GM12878 (cell line): Measurements from ENCODE around the gene LSM5. TPM values are rescaled to one million over a fixed set of nuclear protein-coding genes. Genes with fewer than 3 reads are reported as not detected.

Source experiments
- BACH1 ChIP-seq: fragments of 450-650 bp; IDR thresholded peaks from 2 replicates; pipeline ENCODE4 v1.6.1; 2017; ENCODE audit warnings: mild to moderate bottlenecking, borderline replicate concordance
- BCL3 ChIP-seq: IDR thresholded peaks from 2 replicates; pipeline ENCODE4 v1.6.1; 2011; ENCODE audit warnings: borderline replicate concordance, low read depth, mild to moderate bottlenecking, moderate library complexity, low read length; ENCODE audit not compliant: insufficient read depth, poor library complexity, severe bottlenecking
- BRCA1 ChIP-seq: IDR thresholded peaks from 2 replicates; pipeline ENCODE4 v1.6.1; 2011; ENCODE audit warnings: low read depth, low read length, improper control_type of control experiment
- CBFB ChIP-seq: IDR thresholded peaks from 2 replicates; pipeline ENCODE4 v1.6.1; 2016; ENCODE audit warnings: antibody characterized with exemption, low read depth
- E2F8 ChIP-seq: fragments of 450-650 bp; IDR thresholded peaks from 2 replicates; pipeline ENCODE4 v1.6.1; 2018; ENCODE audit warnings: mild to moderate bottlenecking, low read depth, moderate library complexity; ENCODE audit not compliant: partially characterized antibody
- FOS ChIP-seq: IDR thresholded peaks from 3 replicates; pipeline ENCODE4 v1.6.1; 2011; ENCODE audit warnings: borderline replicate concordance; ENCODE audit not compliant: insufficient read length; ENCODE audit errors: extremely low read depth
- MYB ChIP-seq: fragments of 150-350 bp; IDR thresholded peaks from 2 replicates; pipeline ENCODE4 v1.6.1; 2014; ENCODE audit warnings: mild to moderate bottlenecking, low read depth, low read length, borderline replicate concordance
- NBN ChIP-seq: fragments of 450-650 bp; IDR thresholded peaks from 2 replicates; pipeline ENCODE4 v1.6.1; 2016
- NFIC ChIP-seq: IDR thresholded peaks from 2 replicates; pipeline ENCODE4 v1.6.1; 2012; ENCODE audit warnings: low read depth, mild to moderate bottlenecking, inconsistent platforms, low read length, moderate library complexity
- NFYB ChIP-seq: IDR thresholded peaks from 2 replicates; pipeline ENCODE4 v1.6.1; 2011; ENCODE audit warnings: low read depth, mild to moderate bottlenecking, low read length, improper control_type of control experiment, moderate library complexity; ENCODE audit not compliant: insufficient read depth
- NR2C2 ChIP-seq: IDR thresholded peaks from 2 replicates; pipeline ENCODE4 v1.6.1; 2011; ENCODE audit warnings: borderline replicate concordance, low read depth; ENCODE audit not compliant: control insufficient read depth, insufficient read length
- NR2F1 ChIP-seq: fragments of 450-650 bp; conservative IDR thresholded peaks from 2 replicates; pipeline ENCODE4 v1.6.1; 2017; ENCODE audit warnings: mild to moderate bottlenecking
- PAX5 ChIP-seq: IDR thresholded peaks from 2 replicates; pipeline ENCODE4 v1.6.1; 2011; ENCODE audit warnings: low read depth, low read length, borderline replicate concordance
- PML ChIP-seq: IDR thresholded peaks from 2 replicates; pipeline ENCODE4 v1.6.1; 2012; ENCODE audit warnings: low read length, inconsistent platforms
- POLR2A ChIP-seq: IDR thresholded peaks from 2 replicates; pipeline ENCODE4 v1.6.1; 2011; ENCODE audit warnings: low read depth, mild to moderate bottlenecking, low read length
- POLR2AphosphoS2 ChIP-seq: IDR thresholded peaks from 2 replicates; pipeline ENCODE4 v1.6.1; 2011; ENCODE audit warnings: low read depth, mild to moderate bottlenecking, low read length, improper control_type of control experiment, moderate library complexity
- SIN3A ChIP-seq: IDR thresholded peaks from 2 replicates; pipeline ENCODE4 v1.6.1; 2012; ENCODE audit warnings: low read depth, low read length, improper control_type of control experiment
- SMAD5 ChIP-seq: IDR thresholded peaks from 2 replicates; pipeline ENCODE4 v1.6.1; 2016; ENCODE audit warnings: antibody characterized with exemption, low read depth
- TARDBP ChIP-seq: IDR thresholded peaks from 2 replicates; pipeline ENCODE4 v1.6.1; 2016; ENCODE audit warnings: borderline replicate concordance
- YY1 ChIP-seq: IDR thresholded peaks from 2 replicates; pipeline ENCODE4 v1.6.1; 2011; ENCODE audit warnings: low read depth, mild to moderate bottlenecking, low read length
- ZNF207 ChIP-seq: fragments of 450-650 bp; IDR thresholded peaks from 2 replicates; pipeline ENCODE4 v1.6.1; 2014; ENCODE audit warnings: antibody characterized with exemption, mild to moderate bottlenecking, borderline replicate concordance
- polyA plus RNA-seq, 11 experiments: library from polyadenylated mRNA; depleted of rRNA in 4 of 11; unstranded in 6 of 11; stranded (reverse) in 5 of 11; fragments of >200 nt; fragmentation: Nextera tagmentation in 4 of 11; fragmentation: Illumina TruSeq in 1 of 11; extraction: Ambion mirVana in 4 of 11; extraction: Trizol in 1 of 11; gene quantifications; 1 replicate in 1 of 11; 2 replicates in 10 of 11; pipeline versions ENCODE4 v1.2.1 to v1.2.3, GENCODE V29; 2011 to 2016; ENCODE audit warnings: inconsistent platforms in 2 of 11, missing spikeins in 2 of 11, low read depth in 1 of 11
- total RNA-seq, 4 experiments: library from RNA; depleted of rRNA in 3 of 4; stranded (reverse); fragments of >200 nt in 3 of 4; fragmentation: Illumina TruSeq in 1 of 4; extraction: Trizol in 1 of 4; gene quantifications; 2 replicates each; pipeline versions ENCODE4 v1.2.1 to v1.2.3, GENCODE V29; 2013 to 2021
- TF ChIP-seq, protein P1 (sequence below): fragments of 450-650 bp; IDR thresholded peaks from 2 replicates; pipeline ENCODE4 v1.6.1; 2016; ENCODE audit warnings: mild to moderate bottlenecking
- TF ChIP-seq, protein P2 (sequence below): fragments of 450-650 bp; conservative IDR thresholded peaks from 2 replicates; pipeline ENCODE4 v1.6.1; 2017; ENCODE audit warnings: mild to moderate bottlenecking, moderate library complexity
- TF ChIP-seq, protein P3 (sequence below): IDR thresholded peaks from 2 replicates; pipeline ENCODE4 v1.6.1; 2012; ENCODE audit warnings: low read depth, low read length, improper control_type of control experiment

Gene LSM5
- total and polyA plus RNA-seq, 10 of the 15 experiments (the other 5 are each of a cell fraction or from before 2014, with no cell fraction given), result 29.4 to 538 (median 145) TPM

DNA sequence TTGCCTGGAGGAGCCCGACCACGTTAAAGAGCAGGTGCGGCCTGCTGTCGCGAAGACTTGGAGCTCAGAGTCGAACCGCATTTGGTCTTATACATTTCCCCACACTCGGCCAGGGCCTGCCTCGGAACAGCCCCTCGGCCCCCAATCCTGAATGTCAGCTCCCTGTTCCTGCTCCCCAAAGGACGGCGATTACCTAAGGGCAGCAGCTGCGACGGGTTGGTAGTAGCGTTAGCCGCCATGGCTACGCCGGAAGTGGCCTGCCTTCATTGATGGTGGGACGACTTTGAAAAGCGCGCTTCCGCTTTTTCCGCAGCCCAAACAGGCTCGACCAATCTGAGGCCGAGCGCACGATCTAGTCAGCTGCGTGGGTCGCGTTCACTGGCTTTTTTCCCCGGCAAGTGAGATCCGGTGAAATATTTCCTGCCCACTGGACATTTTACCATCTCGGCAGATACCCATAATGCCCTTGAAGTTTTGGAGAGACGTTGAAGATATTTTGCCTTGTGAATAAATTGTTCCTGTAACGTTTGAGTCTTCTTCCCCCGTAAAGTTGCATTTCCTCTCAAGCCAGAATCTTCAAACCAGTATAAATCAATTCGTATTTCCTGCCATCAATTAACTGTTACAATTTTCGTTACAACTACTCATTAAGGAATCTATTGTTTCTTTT is at the start of gene LSM5 (continued):
- peak; percentile 80 for TF ChIP-seq NBN
- TF ChIP-seq POLR2AphosphoS2, result peak; percentile 71; the same call in 1 of the 2 replicates
- peak; percentile 84 for TF ChIP-seq NR2C2
- no peak for TF ChIP-seq FOS
- peak; percentile 93 for TF ChIP-seq POLR2A
- TF ChIP-seq, protein P1, sequence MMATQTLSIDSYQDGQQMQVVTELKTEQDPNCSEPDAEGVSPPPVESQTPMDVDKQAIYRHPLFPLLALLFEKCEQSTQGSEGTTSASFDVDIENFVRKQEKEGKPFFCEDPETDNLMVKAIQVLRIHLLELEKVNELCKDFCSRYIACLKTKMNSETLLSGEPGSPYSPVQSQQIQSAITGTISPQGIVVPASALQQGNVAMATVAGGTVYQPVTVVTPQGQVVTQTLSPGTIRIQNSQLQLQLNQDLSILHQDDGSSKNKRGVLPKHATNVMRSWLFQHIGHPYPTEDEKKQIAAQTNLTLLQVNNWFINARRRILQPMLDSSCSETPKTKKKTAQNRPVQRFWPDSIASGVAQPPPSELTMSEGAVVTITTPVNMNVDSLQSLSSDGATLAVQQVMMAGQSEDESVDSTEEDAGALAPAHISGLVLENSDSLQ, result peak; percentile 56; the same call in 1 of the 2 replicates
- TF ChIP-seq NFIC, result peak; percentile 55; the same call in 1 of the 2 replicates
- no peak for TF ChIP-seq TARDBP
- TF ChIP-seq BACH1, result no peak
- TF ChIP-seq, protein P2, sequence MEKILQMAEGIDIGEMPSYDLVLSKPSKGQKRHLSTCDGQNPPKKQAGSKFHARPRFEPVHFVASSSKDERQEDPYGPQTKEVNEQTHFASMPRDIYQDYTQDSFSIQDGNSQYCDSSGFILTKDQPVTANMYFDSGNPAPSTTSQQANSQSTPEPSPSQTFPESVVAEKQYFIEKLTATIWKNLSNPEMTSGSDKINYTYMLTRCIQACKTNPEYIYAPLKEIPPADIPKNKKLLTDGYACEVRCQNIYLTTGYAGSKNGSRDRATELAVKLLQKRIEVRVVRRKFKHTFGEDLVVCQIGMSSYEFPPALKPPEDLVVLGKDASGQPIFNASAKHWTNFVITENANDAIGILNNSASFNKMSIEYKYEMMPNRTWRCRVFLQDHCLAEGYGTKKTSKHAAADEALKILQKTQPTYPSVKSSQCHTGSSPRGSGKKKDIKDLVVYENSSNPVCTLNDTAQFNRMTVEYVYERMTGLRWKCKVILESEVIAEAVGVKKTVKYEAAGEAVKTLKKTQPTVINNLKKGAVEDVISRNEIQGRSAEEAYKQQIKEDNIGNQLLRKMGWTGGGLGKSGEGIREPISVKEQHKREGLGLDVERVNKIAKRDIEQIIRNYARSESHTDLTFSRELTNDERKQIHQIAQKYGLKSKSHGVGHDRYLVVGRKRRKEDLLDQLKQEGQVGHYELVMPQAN, result peak; percentile 98
- no peak for TF ChIP-seq BCL3
- TF ChIP-seq CBFB, result peak; percentile 77; the same call in 1 of the 2 replicates
- TF ChIP-seq, protein P3, sequence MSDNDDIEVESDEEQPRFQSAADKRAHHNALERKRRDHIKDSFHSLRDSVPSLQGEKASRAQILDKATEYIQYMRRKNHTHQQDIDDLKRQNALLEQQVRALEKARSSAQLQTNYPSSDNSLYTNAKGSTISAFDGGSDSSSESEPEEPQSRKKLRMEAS, result peak; percentile 84
- peak; percentile 84 for TF ChIP-seq E2F8
- peak; percentile 53; the same call in 1 of the 2 replicates for TF ChIP-seq PAX5
- TF ChIP-seq SMAD5, result no peak
- 0 out of 2 replicates have a peak, but pooled peaks have one; percentile 16 for TF ChIP-seq NR2F1
- TF ChIP-seq BRCA1, result no peak
- TF ChIP-seq PML, result peak; percentile 76; the same call in 1 of the 2 replicates
- peak; percentile 94 for TF ChIP-seq ZNF207
- peak; percentile 34; the same call in 1 of the 2 replicates for TF ChIP-seq NFYB
- TF ChIP-seq YY1, result peak; percentile 98
- peak; percentile 98 for TF ChIP-seq SIN3A
- TF ChIP-seq MYB, result 0 out of 2 replicates have a peak, but pooled peaks have one; percentile 23
